Astrocyte (in vitro differentiated cells and primary cell): ENCODE measurements around the gene FRY. TPM values are rescaled to one million over a fixed set of nuclear protein-coding genes. Genes with fewer than 3 reads are reported as not detected.

Source experiments
- DNase-seq: peaks from one replicate; pipeline ENCODE4 v3.0.0-alpha.2; 2010; ENCODE audit warnings: low read depth
- FAIRE-seq: peaks from 2 replicates; lab custom pipeline; 2011; peaks lifted over from hg19 to GRCh38; lab: Jason Lieb, UNC
- H2AFZ ChIP-seq: 2 replicates; pipeline ENCODE4 v1.6.0; 2012; ENCODE audit warnings: low read depth, low read length, inconsistent platforms
- H3K27ac ChIP-seq: 2 replicates; pipeline ENCODE4 v1.5.1; 2011; ENCODE audit warnings: low read depth, low read length, inconsistent platforms
- H3K27me3 ChIP-seq: 2 replicates; pipeline ENCODE4 v1.6.0; 2011; ENCODE audit warnings: low read length, inconsistent platforms; ENCODE audit not compliant: insufficient read depth
- H3K36me3 ChIP-seq: 2 replicates; pipeline ENCODE4 v1.5.1; 2011; ENCODE audit warnings: low read length, inconsistent platforms; ENCODE audit not compliant: insufficient read depth
- H3K4me1 ChIP-seq: 2 replicates; pipeline ENCODE4 v1.5.1; 2011; ENCODE audit warnings: low read length, inconsistent platforms; ENCODE audit not compliant: insufficient read depth
- H3K4me2 ChIP-seq: 2 replicates; pipeline ENCODE4 v1.6.0; 2012; ENCODE audit warnings: low read length, inconsistent platforms
- H3K4me3 ChIP-seq: 2 replicates; pipeline ENCODE4 v1.5.1; 2011; ENCODE audit warnings: low read depth, mild to moderate bottlenecking, low read length, inconsistent platforms; ENCODE audit not compliant: insufficient read depth
- H3K79me2 ChIP-seq: 2 replicates; pipeline ENCODE4 v1.6.0; 2012; ENCODE audit warnings: mild to moderate bottlenecking, low read length, inconsistent platforms; ENCODE audit not compliant: insufficient read depth
- H3K9ac ChIP-seq: 2 replicates; pipeline ENCODE4 v1.6.0; 2012; ENCODE audit warnings: mild to moderate bottlenecking, low read length, inconsistent platforms
- H3K9me3 ChIP-seq: 2 replicates; pipeline ENCODE4 v1.5.1; 2012; ENCODE audit warnings: low read depth, mild to moderate bottlenecking, low read length, inconsistent platforms; ENCODE audit not compliant: insufficient read depth
- H4K20me1 ChIP-seq: 2 replicates; pipeline ENCODE4 v1.6.0; 2012; ENCODE audit warnings: low read length, inconsistent platforms; ENCODE audit not compliant: insufficient read depth
- H3K27ac Mint-ChIP-seq: one replicate; pipeline ENCODE4 v1.8.0; 2021; ENCODE audit warnings: mild to moderate bottlenecking, mixed read lengths; ENCODE audit not compliant: unreplicated experiment
- H3K27me3 Mint-ChIP-seq: one replicate; pipeline ENCODE4 v1.8.0; 2021; ENCODE audit warnings: low read depth, mixed read lengths; ENCODE audit not compliant: unreplicated experiment
- H3K36me3 Mint-ChIP-seq: one replicate; pipeline ENCODE4 v1.8.0; 2021; ENCODE audit warnings: low read depth, mixed read lengths; ENCODE audit not compliant: unreplicated experiment
- H3K4me1 Mint-ChIP-seq: one replicate; pipeline ENCODE4 v1.8.0; 2021; ENCODE audit warnings: low read depth, mixed read lengths; ENCODE audit not compliant: unreplicated experiment
- H3K4me3 Mint-ChIP-seq: one replicate; pipeline ENCODE4 v1.8.0; 2021; ENCODE audit warnings: mild to moderate bottlenecking, moderate library complexity, mixed read lengths; ENCODE audit not compliant: unreplicated experiment
- H3K9me3 Mint-ChIP-seq: one replicate; pipeline ENCODE4 v1.8.0; 2021; ENCODE audit warnings: mild to moderate bottlenecking, mixed read lengths; ENCODE audit not compliant: unreplicated experiment
- EZH2 ChIP-seq: IDR thresholded peaks from 2 replicates; pipeline ENCODE4 v1.6.1; 2012; ENCODE audit warnings: mild to moderate bottlenecking, low read length, inconsistent platforms; ENCODE audit not compliant: insufficient read depth
- total RNA-seq: library from RNA; stranded (reverse); gene quantifications from 2 replicates; pipeline ENCODE4 v1.2.1, GENCODE V29; 2021
- TF ChIP-seq, protein P1 (sequence below): IDR thresholded peaks from 2 replicates; pipeline ENCODE4 v1.5.1; 2011; ENCODE audit warnings: low read depth, mild to moderate bottlenecking, inconsistent platforms, low read length, moderate library complexity; ENCODE audit not compliant: insufficient read depth

The FRY gene
- total RNA-seq, 1 donor from 2014 or later: 4.6 TPM

DNA sequence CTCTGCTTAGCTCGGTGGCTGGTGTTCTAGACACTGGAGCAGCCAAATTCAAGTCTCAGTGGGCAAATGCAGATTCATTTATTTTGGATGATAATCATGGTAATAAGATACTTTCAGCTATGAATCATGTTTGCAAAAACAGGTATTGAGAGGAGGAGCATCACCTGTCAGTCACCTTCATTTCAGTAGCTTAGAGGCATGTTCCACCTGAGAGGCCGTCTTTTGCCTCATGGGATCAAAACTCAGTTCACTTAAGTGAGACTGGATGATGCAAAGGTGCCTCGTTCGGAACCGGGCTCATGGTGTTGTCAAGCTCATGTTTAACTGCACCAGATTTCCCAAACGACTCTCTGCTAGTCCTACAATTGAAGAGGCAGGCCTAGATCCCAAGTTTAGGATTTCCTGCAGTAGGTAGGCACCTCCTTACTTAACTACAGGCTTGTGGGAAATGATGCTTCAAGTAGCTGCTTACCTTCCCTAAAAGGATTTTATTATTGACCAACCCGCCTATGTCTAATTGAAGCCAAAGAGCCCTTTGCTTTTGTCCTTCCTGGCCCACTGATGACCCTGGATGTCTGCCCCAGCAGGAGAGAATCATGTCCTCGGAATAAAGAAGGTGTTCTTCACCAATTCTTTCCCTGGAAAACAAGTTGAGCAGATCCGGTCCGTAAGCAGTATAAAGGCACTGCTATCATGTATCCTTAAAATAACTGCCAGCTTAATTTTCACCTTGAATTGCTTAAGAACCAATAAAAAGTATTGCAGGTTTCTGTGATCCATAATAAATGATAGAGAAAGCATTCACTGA is 223.5 kb downstream of the FRY start:
- H3K4me1 ChIP-seq: no peaks in the 10 kb centered on the region
- H3K36me3 Mint-ChIP-seq: no peaks in the 10 kb centered on the region
- H3K4me3 ChIP-seq: no peak overlapping the region
- no peak overlapping the region for H3K27ac ChIP-seq
- H3K9ac ChIP-seq: no peak overlapping the region
- no peaks in the 10 kb centered on the region for H4K20me1 ChIP-seq
- no peaks in the 10 kb centered on the region for H3K9me3 ChIP-seq
- H3K9me3 Mint-ChIP-seq: no peaks in the 10 kb centered on the region
- no peaks in the 10 kb centered on the region for H3K27me3 ChIP-seq
- H3K79me2 ChIP-seq: no peaks in the 10 kb centered on the region
- no peak overlapping the region for H3K27ac Mint-ChIP-seq
- no peak overlapping the region for H2AFZ ChIP-seq
- no peaks in the 10 kb centered on the region for H3K36me3 ChIP-seq
- H3K4me1 Mint-ChIP-seq: no peaks in the 10 kb centered on the region
- no peak overlapping the region for H3K4me2 ChIP-seq
- TF ChIP-seq EZH2: no peak
- TF ChIP-seq, protein P1, sequence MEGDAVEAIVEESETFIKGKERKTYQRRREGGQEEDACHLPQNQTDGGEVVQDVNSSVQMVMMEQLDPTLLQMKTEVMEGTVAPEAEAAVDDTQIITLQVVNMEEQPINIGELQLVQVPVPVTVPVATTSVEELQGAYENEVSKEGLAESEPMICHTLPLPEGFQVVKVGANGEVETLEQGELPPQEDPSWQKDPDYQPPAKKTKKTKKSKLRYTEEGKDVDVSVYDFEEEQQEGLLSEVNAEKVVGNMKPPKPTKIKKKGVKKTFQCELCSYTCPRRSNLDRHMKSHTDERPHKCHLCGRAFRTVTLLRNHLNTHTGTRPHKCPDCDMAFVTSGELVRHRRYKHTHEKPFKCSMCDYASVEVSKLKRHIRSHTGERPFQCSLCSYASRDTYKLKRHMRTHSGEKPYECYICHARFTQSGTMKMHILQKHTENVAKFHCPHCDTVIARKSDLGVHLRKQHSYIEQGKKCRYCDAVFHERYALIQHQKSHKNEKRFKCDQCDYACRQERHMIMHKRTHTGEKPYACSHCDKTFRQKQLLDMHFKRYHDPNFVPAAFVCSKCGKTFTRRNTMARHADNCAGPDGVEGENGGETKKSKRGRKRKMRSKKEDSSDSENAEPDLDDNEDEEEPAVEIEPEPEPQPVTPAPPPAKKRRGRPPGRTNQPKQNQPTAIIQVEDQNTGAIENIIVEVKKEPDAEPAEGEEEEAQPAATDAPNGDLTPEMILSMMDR: no peak
- no peaks in the 10 kb centered on the region for H3K27me3 Mint-ChIP-seq
- FAIRE-seq (no peak), DNase-seq (no peak)
- H3K4me3 Mint-ChIP-seq: no peak overlapping the region

DNA sequence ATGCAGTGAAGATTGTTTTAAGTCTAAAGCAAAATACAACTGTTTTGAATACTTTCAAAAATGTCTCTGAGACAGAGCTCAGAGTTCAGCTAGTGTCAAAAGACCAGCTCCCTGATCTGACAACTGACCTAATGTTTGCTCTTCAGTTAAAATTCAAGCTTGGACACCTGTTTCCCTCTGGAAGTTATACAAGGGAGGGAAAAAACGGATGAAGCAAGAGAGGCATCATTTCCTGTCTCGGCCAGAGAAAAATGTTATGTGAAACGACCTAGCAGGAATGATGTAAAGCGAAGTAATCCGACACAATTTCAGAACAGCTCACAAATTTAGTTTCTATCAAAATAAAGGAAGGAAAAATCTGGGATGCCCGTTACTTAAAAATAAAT is 224.1 kb downstream of the FRY start:
- H3K27ac Mint-ChIP-seq: no peak overlapping the region
- FAIRE-seq: no peak

More for the DNA sequence above, 224.1 kb downstream of the FRY start:
- Histone ChIP-seq H3K4me1 (peaks cover 1% of the 10 kb centered on the region), H2AFZ (no peak overlapping the region), H3K79me2 (no peaks in the 10 kb centered on the region), H3K9ac (no peak overlapping the region), H3K4me2 (no peak overlapping the region), H3K9me3 (no peaks in the 10 kb centered on the region), H3K27me3 (no peaks in the 10 kb centered on the region), H3K27ac (no peak overlapping the region), H3K4me3 (no peak overlapping the region), H4K20me1 (no peaks in the 10 kb centered on the region), H3K36me3 (no peaks in the 10 kb centered on the region)
- no peaks in the 10 kb centered on the region for H3K36me3 Mint-ChIP-seq
- no peaks in the 10 kb centered on the region for H3K9me3 Mint-ChIP-seq
- no peak overlapping the region for H3K4me3 Mint-ChIP-seq
- DNase-seq: no peak
- TF ChIP-seq, protein P1: no peak
- no peak for TF ChIP-seq EZH2
- peaks cover under 1% of the 10 kb centered on the region for H3K4me1 Mint-ChIP-seq
- no peaks in the 10 kb centered on the region for H3K27me3 Mint-ChIP-seq
